Activated CD4-positive, CD25-positive, alpha-beta regulatory T cell (primary cell): Measurements from ENCODE around the gene FAM170B.

Experiments
- DNase-seq, 4 experiments: peaks; one replicate each; lab custom pipeline; 2025; lab: John Stamatoyannopoulos, UW

Gene FAM170B

DNA sequence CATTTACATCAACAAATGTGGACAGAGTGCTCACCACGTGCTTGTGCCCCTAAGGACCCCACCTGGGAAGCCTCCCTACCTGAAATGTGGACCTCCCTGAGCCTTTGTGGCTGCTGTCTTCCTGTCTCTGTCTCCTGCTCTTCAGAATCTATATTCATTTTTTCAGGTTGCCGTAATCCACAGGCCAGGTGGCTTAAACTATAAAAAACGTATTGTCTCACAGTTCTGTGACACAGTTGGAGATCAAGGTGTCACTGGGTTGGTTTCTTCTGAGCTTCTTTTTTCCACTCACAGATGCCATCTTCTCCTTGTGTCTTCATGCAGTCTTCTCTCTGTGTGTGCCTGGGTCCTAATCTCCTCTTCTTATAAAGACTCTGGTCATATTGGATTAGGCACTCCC, 12.9 kb downstream of the FAM170B start:
- DNase-seq, result no peak

- DNase-seq, result no peak
Observed at GRCh38 chr10:49119746-49120145, 14.1 kb downstream of the FAM170B start.

- DNase-seq, result no peak
Observed at GRCh38 chr10:49118430-49119074, 15.3 kb downstream of the FAM170B start.

DNA sequence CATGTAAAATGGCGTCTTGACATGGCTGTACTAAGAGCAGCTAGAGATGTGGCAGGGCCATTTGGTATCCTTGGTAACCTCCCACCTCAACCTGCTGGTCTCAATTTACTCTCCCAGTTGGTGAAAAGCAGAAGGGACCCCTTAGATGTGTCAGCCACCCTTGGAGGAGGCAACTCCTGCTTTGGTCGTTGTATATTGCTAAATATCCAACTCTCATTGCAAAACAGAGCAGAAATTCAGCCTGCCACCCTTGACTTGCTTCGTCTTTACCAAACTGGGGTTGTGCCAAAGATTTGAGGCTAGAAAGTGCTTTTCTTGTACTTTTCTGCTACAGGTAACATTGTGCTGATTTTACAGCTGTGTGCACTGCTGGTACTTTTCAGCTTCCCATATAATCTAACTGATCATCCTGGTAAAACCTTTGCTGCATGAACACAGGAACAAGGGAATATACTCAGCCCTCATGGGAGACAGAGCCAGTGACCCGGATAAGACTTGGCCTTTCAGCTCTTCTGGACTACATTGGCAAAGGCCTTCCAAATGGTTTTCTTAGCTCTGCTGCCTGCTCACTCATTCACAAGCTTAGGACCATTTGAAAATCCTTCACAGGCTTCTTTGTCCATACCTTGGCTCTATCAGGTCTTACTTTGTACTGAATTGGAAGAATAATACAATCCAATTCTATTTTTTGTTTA, 16.3 kb downstream of the FAM170B start:
- DNase-seq, result no peak

DNA sequence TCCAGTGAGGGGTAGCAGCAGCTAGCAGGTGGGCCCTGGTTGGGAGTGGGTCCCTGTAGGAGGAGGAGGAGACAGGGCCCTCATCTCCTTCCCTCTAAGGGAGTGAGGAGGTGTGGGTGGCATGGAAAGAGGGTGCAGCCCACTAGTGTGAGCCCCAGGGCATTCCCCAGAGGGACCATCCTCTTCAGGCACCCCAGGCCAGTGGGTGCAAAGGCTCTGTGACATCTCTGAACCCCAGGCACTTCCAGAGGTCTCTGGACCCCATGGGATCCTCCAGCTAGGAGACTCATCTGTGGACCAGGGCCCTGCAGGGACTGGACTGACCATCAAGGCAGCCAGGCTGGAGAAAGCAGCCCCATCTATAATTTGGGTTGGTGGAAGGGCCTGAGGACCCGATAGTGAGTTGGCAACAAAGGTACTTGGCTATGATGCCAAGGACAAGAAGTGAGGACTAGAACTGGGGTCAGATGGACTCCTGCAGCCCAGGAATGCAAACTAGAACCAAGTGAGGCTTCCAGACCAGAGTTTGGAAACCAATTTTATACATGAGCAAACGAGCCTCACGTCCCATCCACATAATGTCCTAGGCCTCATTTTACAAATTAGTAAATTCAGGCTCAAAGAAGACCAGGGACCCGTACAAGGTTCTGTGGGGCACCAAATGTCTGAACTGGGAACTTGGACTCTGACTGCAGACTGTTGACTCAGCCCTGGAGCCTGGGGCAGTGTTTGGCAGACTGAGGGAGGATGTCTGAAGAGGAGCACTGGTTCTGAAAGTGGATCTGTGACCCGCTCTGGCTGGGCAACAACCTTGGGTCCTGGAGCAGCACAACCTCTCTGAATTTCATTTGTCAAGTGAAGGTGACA, 17.1 kb downstream of the FAM170B start:
- DNase-seq, result no peak

- no peak for DNase-seq
Observed at GRCh38 chr10:49115796-49116508, 17.9 kb downstream of the FAM170B start.

GRCh38 chr10:49115015-49115795, 18.6 kb downstream of the FAM170B start, which contains the start of gene VSTM4:
Gene VSTM4 (minus strand): TSS chr10:49115522. CDS start chr10:49115485, 37 bp downstream.
- DNase-seq, result no peak

DNA sequence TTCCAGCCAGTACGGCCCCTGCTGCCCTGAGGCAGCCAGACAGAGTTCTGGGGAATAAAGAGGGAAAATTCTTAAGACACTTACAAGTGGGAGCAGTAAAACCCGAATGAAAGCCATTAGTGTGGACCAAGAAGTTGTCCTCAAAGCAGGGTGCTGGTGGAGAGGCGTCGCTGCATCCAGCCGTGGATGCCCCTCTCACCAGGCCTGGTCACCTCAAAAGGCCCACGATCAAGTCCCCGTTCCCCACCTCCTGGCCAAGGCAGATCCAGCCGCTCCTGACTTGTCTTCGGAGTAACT, 19.2 kb downstream of the FAM170B start:
- DNase-seq, result no peak

- no peak for DNase-seq
Observed at GRCh38 chr10:49113741-49114141, 20.1 kb downstream of the FAM170B start.

DNA sequence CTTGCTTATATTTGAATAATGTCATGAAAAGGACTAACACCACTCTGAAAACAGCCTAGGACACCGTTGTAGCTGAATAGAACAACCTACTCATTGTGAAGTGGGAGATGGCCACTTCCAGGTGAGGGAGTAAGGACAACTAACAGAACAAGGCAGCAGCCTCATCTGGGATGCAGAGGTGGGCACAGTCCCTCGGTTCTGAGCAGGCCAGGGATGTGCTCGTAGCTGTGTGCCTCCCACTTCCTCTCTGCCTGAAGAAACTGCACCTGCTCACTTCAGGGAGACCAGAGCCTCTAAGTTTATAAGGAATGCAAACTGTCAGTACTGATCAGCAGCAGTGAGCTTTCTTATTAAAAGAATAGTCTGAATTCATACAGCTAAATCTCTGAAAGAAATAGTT, 21.0 kb downstream of the FAM170B start:
- no peak for DNase-seq

- no peak for DNase-seq
Observed at GRCh38 chr10:49112098-49112497, 21.7 kb downstream of the FAM170B start.

DNA sequence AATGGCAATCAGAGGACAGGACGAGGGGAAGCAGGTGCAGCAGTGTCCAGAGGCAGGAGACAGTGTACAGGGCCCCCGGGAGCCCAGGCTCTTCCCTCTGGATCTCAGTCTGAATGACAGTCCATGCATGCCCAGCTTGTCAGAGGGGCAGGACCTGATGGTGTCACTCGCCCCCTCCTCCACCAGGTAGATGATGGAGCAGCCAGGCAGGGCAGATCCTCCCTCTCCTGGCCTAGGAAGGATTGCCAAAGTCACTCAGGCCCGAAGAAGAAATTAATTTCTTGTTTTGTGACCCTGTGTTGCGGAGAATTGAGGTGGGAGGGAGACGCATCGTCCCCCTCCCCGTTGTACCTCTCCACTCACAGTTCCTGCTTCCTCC, 22.5 kb downstream of the FAM170B start:
- no peak for DNase-seq

GRCh38 chr10:49110684-49111319, 23.0 kb downstream of the FAM170B start:
- no peak for DNase-seq

GRCh38 chr10:49109669-49110340, 24.0 kb downstream of the FAM170B start:
- no peak for DNase-seq

- DNase-seq, result no peak
Observed at GRCh38 chr10:49108656-49109055, 25.2 kb downstream of the FAM170B start.

DNA sequence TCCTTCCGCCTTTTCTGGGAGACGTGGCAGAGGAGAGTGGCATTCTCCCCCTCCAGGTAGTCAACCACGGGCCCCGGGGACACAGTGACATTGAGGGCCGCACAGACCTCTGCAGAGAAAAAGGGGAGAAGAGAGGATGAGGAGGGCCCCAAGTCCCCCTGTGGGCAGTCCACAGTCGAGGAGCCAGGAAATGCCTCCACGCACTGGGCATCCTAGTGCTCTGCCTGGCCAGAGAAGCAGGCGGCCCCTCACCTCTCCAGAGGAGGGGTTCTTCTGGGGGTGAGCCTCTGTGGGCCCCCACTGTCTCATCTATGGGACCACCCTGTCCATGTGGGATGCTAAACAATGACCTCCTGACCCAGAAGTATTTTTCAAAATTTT, 25.9 kb downstream of the FAM170B start:
- DNase-seq, result no peak

- DNase-seq, result no peak
Observed at GRCh38 chr10:49107111-49107886, 26.5 kb downstream of the FAM170B start.

- no peak for DNase-seq
Observed at GRCh38 chr10:49106451-49106850, 27.4 kb downstream of the FAM170B start.

DNA sequence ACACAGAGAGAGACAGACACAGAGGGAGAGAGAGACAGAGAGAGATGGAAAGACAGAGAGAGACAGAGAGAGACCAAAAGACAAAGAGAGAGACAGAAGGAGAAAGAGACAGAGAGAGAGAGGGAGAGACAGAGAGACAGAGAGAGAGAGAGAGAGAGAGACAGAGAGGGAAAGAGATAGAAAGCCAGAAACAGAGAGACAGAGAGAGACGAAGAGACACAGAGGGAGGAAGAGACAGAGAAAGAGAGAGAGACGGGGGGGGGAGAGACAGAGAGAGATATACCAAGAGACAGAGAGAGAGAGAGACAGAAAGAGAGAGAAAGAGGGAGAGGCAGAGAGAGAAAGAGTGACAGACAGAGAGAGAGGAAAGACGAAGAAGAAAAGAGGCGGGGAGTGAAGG, 28.7 kb downstream of the FAM170B start:
- DNase-seq, result no peak

GRCh38 chr10:49104323-49104722, 29.5 kb downstream of the FAM170B start:
- no peak for DNase-seq
